GM18861 (cell line): Measurements from ENCODE around the gene KCNQ4.

Experiments
- ATAC-seq: cut with Tn5 transposase; IDR thresholded peaks from one replicate; pipeline ENCODE4 v1.9.1; 2021; ENCODE audit not compliant: unreplicated experiment

KCNQ4 gene

GRCh38 chr1:40838980-40839942, 55.7 kb downstream of the KCNQ4 start:
- no peak for ATAC-seq

- ATAC-seq, result no peak
These were observed 56.4 kb downstream of the KCNQ4 start for GRCh38 chr1:40839943-40840335.

- no peak for ATAC-seq
These were observed 57.1 kb downstream of the KCNQ4 start for GRCh38 chr1:40840526-40841323.

GRCh38 chr1:40841602-40842001, 58.0 kb downstream of the KCNQ4 start:
- ATAC-seq, result no peak

- no peak for ATAC-seq
These were observed 58.6 kb downstream of the KCNQ4 start for GRCh38 chr1:40842207-40842606.

GRCh38 chr1:40842691-40843090, 59.1 kb downstream of the KCNQ4 start:
- ATAC-seq, result no peak

GRCh38 chr1:40844079-40844478, 60.5 kb downstream of the KCNQ4 start:
- ATAC-seq, result no peak

- no peak for ATAC-seq
These were observed 61.6 kb downstream of the KCNQ4 start for GRCh38 chr1:40844887-40845878.

- ATAC-seq, result no peak
These were observed 62.3 kb downstream of the KCNQ4 start for GRCh38 chr1:40845895-40846294.

GRCh38 chr1:40847023-40847745, 63.6 kb downstream of the KCNQ4 start:
- ATAC-seq, result no peak

GRCh38 chr1:40848530-40849189, 65.1 kb downstream of the KCNQ4 start:
- no peak for ATAC-seq

GRCh38 chr1:40849801-40850592, 66.4 kb downstream of the KCNQ4 start:
- ATAC-seq, result no peak

- no peak for ATAC-seq
These were observed 68.1 kb downstream of the KCNQ4 start for GRCh38 chr1:40851643-40852042.

GRCh38 chr1:40853113-40853884, 69.7 kb downstream of the KCNQ4 start:
- ATAC-seq, result no peak

- ATAC-seq, result no peak
These were observed 70.2 kb downstream of the KCNQ4 start for GRCh38 chr1:40853885-40854170.

GRCh38 chr1:40855513-40855912, 71.9 kb downstream of the KCNQ4 start:
- ATAC-seq, result no peak

GRCh38 chr1:40856116-40856515, 72.5 kb downstream of the KCNQ4 start:
- no peak for ATAC-seq

- no peak for ATAC-seq
These were observed 73.2 kb downstream of the KCNQ4 start for GRCh38 chr1:40856656-40857302.
